ENCODE data around the gene WLS.

GRCh38 chr1:68158837-68159236, 73.5 kb downstream of the WLS start:
- TF ChIP-seq MAX (IDR thresholded peaks at IDR 0.05) (no peak), FOXM1 (IDR thresholded peaks at IDR 0.05; ENCODE audit: borderline replicate concordance, low read depth) (no peak), NFIC (IDR thresholded peaks at IDR 0.05) (no peak), EP300 (IDR thresholded peaks at IDR 0.05; ENCODE audit: borderline replicate concordance) (no peak), CREB1 (IDR thresholded peaks at IDR 0.05; ENCODE audit: low read depth) (no peak), EGR1 (IDR thresholded peaks at IDR 0.05) (no peak), YY1 (IDR thresholded peaks at IDR 0.05; ENCODE audit: low read depth) (no peak), RAD21 (IDR thresholded peaks at IDR 0.05; ENCODE audit: low read depth) (no peak), CEBPB (IDR thresholded peaks at IDR 0.05) (no peak)
